Activated gamma-delta T cell treated with Interleukin-2 at 50 U/mL for 16 hours (primary cell): ENCODE measurements around the gene MRPL33.

Source experiments
- DNase-seq: peaks from one replicate; pipeline ENCODE4 v3.0.0-alpha.2; 2020

The MRPL33 gene

DNA sequence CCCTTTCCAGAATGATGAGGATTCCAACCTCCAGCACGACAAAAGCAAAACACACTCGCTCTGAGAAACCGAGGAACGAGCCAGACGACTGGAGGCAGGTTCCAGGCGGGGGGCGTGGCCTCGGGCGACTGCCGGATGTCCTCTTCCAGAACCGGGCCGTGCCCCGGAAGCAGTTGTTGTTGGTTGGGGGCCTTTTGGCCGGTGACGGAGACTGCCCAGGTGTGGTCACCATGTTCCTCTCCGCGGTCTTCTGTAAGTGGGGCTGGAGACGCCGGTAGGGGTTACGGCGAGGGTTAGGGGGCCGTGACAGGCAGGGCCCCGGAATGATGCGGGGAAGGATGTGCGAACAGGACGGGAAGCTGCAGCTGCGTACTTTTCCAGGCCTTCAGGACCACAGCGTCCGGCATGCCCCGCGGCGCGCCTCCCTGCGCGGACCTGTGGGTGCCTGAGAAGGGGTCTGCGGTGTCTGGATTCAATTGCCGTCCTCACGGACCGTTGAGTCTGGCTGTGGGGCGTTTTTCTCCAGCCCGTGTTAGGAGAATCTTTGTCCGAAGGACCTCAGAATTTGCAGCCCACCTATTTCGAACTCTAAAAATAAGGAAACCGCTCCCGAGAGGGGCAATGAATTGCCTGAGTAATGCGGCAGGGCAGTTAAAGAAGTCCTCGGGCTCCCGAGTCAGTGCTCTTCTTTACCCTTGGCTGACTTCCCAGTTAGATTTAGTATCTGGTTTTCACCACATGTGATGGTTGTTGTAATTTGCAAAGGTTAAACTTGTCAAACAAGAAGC lies at the start of gene MRPL33:
MRPL33 (plus strand) TSS at position 172 of the 788 bp plus-strand sequence; CDS start at position 231, 59 bp downstream.
- peak; percentile 91 for DNase-seq

DNA sequence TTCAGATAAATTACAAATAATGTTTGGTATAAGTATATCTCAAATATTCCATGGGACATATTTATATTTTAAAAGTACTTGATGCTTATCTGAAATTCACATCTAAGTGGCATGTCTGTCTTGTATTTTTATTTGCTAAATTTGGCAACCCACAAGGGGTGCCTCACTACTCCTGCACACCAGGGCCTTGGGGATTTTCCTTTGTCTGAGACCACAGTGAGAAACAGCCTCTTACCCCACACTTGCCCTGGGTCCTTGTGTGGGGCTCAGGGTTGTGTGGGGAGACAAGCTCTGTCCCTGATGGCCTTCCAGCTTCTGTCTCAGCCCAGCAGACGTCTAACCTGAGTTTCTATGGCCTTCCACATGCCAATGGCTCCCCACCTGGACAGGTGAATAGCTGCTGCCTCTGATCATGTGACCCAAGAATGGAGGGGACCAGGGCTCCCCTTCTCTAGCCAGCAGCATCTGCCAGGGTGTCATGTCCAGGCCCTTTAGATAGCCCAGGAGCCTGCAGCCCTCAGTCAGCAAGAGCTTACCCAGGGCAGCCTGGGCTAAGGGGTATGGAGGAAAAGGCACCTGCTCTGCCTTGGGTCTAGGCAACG lies 49.5 kb upstream of the MRPL33 start:
- no peak for DNase-seq

DNA sequence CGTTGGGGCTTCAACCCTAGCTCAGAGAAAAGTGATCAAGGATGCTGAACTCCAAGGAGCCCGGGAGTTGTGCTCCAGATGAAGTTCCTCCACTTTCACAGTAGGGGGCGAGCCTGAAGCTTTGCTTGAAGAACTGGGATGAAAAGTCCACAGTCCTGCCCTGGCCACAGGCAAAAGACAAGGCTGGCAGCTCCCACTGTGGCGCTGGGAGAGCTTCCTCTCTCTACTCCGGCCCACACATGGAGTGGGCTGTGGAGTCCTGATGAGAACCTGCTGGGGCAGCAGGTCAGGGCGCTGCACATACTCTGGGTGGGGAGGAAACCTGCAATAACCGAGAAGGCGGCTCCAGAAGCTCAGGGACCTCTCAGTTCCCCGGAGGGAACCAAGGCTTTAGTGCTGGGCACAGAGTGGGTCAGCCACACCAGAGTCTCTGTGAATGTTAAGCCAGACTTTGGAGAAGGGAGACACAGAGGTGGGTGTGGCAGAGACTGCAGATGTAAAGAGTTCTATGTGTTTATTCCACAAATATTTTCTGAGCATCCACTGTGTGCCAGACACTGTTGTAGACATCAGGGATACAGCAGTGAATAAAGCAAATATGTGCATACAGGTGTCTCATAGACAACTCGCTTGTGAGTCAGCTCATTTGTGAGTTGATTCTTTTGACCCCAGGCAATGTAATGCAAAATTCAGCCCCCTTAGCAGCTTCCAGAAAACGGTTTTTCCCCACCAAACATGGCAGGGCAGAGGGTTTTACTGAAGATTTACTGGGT lies 48.0 kb upstream of the MRPL33 start:
- no peak for DNase-seq

- no peak for DNase-seq
These were observed 47.3 kb upstream of the MRPL33 start for GRCh38 chr2:27724191-27724590.

GRCh38 chr2:27724905-27725701 lies 46.4 kb upstream of the MRPL33 start:
- no peak for DNase-seq

DNA sequence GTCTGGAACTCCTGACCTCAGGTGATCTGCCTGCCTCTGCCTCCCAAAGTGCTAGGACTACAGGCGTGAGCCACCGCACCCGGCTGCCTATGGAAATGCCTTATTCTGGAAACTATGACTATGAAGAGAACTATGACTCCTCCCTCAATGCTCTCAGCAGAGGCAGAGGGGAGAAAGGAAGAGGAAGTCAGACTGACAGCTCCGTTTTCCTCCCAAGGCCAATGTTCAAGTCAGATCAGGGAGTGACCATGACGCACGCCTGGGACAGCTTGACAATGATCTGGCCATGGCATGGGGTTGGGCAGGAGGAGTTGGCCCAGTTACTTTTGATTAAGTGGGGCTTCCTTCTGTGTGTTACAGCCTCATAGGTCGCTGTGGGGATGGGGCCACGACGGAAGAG lies 44.3 kb upstream of the MRPL33 start:
- DNase-seq, result no peak

DNA sequence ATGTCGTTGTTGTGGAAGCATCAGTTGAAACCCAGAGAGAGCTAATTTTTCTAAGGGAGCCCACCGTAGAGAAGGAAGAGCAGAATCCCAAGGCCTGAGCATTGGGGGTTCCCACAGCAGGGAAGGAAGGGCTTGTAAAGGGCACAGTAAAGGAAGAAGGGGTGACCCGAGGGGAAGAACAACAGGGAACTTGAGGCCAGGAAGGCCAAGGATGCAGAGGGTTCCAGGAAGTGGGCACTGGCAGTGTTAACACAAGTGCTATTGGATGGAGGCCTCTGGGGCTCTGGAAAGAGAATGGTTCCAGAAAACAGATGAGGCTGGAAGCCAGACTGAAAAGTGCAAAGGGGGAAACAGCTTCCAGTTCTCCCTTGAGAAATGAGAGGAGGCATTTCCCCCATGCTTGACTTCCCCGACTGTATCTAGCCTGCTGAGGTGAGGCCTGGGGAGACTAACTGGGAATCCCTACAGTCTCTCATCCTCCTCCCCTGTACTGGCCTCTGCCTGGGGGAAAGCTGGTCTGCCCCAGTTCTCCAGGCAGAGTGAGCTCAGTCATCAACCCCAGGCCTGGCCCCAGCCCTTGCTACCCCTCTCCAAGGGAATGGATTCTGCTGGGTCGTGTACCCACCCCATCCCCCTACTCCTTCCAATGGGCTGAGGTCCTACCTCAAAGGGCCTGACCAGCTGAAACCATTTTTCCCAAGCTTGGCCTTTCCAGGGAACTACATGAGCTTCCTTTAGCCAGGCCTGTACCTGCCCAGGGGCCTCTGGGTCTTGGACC lies 43.2 kb upstream of the MRPL33 start:
- DNase-seq, result no peak

GRCh38 chr2:27729198-27729597 lies 42.3 kb upstream of the MRPL33 start:
- DNase-seq, result no peak

DNA sequence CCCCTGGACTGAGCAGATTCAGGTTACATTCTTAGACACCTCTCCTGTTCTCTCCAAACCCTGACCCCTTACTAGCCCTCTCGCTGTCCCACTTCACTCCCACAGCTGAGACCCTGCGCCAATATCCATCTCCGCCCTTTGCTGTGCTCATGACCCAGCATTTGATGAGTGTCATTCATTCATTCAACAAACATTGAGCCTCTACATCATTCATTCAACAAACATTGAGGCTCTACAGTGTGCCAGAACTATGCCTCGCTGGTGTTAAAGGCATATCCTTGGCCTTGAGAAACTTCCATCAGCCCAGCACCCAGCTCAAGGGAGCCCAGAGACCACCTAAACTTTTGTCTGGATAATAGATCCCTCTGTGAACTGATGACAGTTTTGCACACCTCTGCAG lies 41.9 kb upstream of the MRPL33 start:
- no peak for DNase-seq

DNA sequence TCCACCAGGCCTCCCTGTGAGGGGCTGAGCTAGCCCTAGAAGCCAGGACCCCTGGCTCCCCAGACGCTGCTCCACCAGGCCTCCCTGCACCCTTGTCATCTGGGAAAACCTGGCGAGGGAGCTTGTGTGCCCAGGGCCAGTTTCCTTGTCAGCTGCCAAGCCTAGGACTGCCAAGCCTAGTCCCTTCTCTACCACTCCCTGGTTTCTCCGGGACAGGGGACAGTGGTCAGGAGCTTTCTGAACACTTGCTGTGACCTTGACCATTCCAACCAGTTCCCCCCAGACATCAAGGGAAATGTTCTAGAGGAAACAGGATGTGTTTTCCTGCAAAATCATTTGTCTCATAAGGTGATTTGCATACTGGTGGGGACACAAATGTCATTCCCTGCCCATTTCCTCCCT lies 41.3 kb upstream of the MRPL33 start:
- no peak for DNase-seq

DNA sequence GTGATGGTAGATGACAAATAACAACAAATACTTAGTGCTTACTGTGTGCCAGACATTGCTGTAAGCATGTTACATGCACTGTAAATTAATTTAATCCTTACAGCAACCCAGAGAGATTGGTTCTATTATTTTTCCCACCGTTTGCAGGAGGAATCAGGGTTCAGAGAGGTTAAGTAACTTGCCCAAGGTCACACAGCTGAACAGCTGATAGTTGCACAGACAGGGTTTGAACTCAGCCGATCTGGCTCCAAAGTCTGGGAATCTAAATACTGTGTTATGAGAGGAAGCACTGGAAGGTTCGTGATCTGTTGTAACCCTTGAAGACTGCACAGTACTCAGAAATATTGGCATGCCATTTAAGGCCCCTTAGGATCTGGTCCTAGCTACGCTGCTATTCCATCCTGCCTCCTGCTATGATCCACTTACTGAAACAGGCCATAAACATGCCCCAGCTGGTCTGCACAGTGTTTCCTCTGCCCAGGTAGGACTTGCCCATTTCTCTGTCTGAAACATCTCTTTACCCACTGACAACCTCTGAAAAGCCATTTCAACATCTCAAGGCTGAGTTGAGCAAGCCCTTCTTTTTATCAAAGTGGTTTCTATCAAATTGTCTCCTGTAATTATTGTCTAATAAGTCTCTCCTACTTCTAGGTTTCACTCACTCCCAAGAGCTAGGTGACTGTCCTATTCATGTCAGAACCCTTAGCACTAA lies 40.4 kb upstream of the MRPL33 start:
- DNase-seq, result no peak

DNA sequence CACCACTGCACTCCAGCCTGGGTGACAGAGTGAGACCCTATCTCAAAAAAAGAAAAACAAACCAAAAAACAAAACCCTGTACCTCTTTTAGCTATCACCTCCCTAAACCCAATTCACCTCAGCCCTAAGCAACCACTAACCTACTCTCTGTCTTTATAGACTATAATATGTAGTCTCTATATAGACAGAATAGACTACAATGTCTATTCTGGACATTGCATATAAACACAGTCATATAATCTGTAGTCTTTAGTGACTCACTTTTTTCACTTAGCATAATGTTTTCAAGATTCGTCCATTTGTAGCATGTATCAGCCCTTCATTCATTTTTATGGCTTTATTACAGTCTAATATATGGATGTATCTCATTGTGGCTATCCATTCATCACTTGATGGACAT lies 37.2 kb upstream of the MRPL33 start:
- DNase-seq, result no peak

GRCh38 chr2:27735263-27735904 lies 36.1 kb upstream of the MRPL33 start:
- peak; percentile 27 for DNase-seq

- DNase-seq, result no peak
These were observed 35.3 kb upstream of the MRPL33 start for GRCh38 chr2:27736031-27736889.

DNA sequence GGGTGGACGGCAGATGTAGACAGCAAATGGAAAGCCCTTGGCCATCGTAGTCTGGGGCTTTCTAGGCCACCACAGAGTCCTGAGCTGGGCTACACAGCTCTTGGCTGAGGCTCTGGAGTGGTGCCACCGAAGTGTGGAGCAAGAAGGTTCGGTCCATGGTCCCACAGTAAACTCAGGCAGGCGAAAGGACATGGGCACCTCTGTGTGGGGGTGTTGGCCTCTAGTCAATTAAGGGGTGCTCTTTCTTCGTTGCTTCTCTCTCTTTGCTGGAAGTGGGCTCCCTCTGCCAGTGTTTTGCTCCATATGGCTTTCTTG lies 34.7 kb upstream of the MRPL33 start:
- DNase-seq, result no peak

GRCh38 chr2:27737676-27738348 lies 33.7 kb upstream of the MRPL33 start:
- no peak for DNase-seq

- no peak for DNase-seq
These were observed 33.0 kb upstream of the MRPL33 start for GRCh38 chr2:27738349-27739057.

- DNase-seq, result no peak
These were observed 32.5 kb upstream of the MRPL33 start for GRCh38 chr2:27739058-27739373.

DNA sequence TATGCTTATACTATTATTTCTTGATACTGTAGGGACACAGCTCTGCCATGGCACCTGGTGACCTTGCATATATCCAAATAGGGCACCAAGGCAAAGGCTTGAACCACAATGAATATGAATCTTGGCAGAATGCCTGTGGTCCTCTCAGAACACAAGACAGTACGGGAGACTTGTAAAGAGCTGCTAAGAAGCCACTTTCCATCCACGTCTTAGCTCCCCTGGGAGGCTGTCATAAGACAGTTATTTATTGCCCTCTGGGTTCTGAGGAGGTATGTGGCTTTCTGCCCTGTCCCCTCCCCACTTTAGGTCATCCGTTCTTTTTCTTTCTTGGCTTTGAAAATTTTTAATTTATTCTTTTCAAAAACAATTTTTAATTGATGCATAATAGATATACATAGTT lies 29.8 kb upstream of the MRPL33 start:
- DNase-seq, result no peak
